Suprapubic skin (tissue), 3 donors: ENCODE data around the gene PLCL1.

Source experiments
- POLR2A ChIP-seq, 2 donors: fragments of 450-650 bp; IDR thresholded peaks; one replicate each; pipeline ENCODE4 v1.6.1; 2017; ENCODE audit warnings: antibody characterized with exemption in 2 of 2, mild to moderate bottlenecking in 2 of 2, moderate library complexity in 2 of 2
- TF ChIP-seq, protein P1 (sequence below), 2 donors: fragments of 200-600 bp in 1 of 2; fragments of 450-650 bp in 1 of 2; sonication (generic) in 1 of 2; IDR thresholded peaks; one replicate each; pipeline ENCODE4 v1.5.1; 2016 to 2019; ENCODE audit warnings: antibody characterized with exemption in 2 of 2, mild to moderate bottlenecking in 1 of 2, moderate library complexity in 1 of 2

DNA sequence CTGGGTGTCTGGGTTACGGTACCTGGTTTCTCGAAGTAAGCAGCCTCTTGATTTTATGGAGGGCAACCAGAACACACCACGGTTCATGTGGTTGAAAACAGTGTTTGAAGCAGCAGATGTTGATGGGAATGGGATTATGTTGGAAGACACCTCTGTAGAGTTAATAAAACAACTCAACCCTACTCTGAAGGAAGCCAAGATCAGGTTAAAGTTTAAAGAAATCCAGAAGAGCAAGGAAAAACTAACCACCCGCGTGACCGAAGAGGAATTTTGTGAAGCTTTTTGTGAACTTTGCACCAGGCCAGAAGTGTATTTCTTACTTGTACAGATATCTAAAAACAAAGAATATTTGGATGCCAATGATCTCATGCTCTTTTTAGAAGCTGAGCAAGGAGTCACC lies 279.8 kb downstream of the PLCL1 start:
- TF ChIP-seq, protein P1, sequence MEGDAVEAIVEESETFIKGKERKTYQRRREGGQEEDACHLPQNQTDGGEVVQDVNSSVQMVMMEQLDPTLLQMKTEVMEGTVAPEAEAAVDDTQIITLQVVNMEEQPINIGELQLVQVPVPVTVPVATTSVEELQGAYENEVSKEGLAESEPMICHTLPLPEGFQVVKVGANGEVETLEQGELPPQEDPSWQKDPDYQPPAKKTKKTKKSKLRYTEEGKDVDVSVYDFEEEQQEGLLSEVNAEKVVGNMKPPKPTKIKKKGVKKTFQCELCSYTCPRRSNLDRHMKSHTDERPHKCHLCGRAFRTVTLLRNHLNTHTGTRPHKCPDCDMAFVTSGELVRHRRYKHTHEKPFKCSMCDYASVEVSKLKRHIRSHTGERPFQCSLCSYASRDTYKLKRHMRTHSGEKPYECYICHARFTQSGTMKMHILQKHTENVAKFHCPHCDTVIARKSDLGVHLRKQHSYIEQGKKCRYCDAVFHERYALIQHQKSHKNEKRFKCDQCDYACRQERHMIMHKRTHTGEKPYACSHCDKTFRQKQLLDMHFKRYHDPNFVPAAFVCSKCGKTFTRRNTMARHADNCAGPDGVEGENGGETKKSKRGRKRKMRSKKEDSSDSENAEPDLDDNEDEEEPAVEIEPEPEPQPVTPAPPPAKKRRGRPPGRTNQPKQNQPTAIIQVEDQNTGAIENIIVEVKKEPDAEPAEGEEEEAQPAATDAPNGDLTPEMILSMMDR (IDR thresholded peaks at IDR 0.05), result no peak
- TF ChIP-seq POLR2A (IDR thresholded peaks at IDR 0.05), result no peak
